GM19324 (cell line): ENCODE results near the gene ADAMTSL1.

Source experiments
- ATAC-seq: cut with Tn5 transposase; IDR thresholded peaks from one replicate; pipeline ENCODE4 v1.9.1; 2021; ENCODE audit warnings: mild to moderate bottlenecking, moderate library complexity; ENCODE audit not compliant: unreplicated experiment, low FRiP score

ADAMTSL1 gene

GRCh38 chr9:18545636-18546360, 71.8 kb downstream of the ADAMTSL1 start:
- ATAC-seq = no peak

GRCh38 chr9:18548456-18548855, 74.5 kb downstream of the ADAMTSL1 start:
- ATAC-seq = no peak

GRCh38 chr9:18549772-18550171, 75.8 kb downstream of the ADAMTSL1 start:
- ATAC-seq = no peak

GRCh38 chr9:18550286-18550685, 76.3 kb downstream of the ADAMTSL1 start:
- ATAC-seq = no peak

- no peak for ATAC-seq
These were observed 80.3 kb downstream of the ADAMTSL1 start for GRCh38 chr9:18554244-18554643.

- no peak for ATAC-seq
These were observed 81.3 kb downstream of the ADAMTSL1 start for GRCh38 chr9:18555105-18555883.

- ATAC-seq = no peak
These were observed 90.3 kb downstream of the ADAMTSL1 start for GRCh38 chr9:18564018-18564880.

GRCh38 chr9:18566121-18566520, 92.2 kb downstream of the ADAMTSL1 start:
- no peak for ATAC-seq

GRCh38 chr9:18568973-18569372, 95.0 kb downstream of the ADAMTSL1 start:
- no peak for ATAC-seq

GRCh38 chr9:18569941-18570630, 96.1 kb downstream of the ADAMTSL1 start:
- ATAC-seq = no peak

GRCh38 chr9:18573021-18573556, 99.1 kb downstream of the ADAMTSL1 start:
- ATAC-seq = no peak

GRCh38 chr9:18575686-18576085, 101.7 kb downstream of the ADAMTSL1 start:
- ATAC-seq = no peak

GRCh38 chr9:18579536-18579935, 105.6 kb downstream of the ADAMTSL1 start:
- ATAC-seq = no peak

GRCh38 chr9:18580151-18580550, 106.2 kb downstream of the ADAMTSL1 start:
- ATAC-seq = no peak

- no peak for ATAC-seq
These were observed 112.0 kb downstream of the ADAMTSL1 start for GRCh38 chr9:18585996-18586395.

GRCh38 chr9:18588002-18588401, 114.0 kb downstream of the ADAMTSL1 start:
- ATAC-seq = no peak

GRCh38 chr9:18591261-18591660, 117.3 kb downstream of the ADAMTSL1 start:
- no peak for ATAC-seq

GRCh38 chr9:18594837-18595236, 120.9 kb downstream of the ADAMTSL1 start:
- no peak for ATAC-seq

GRCh38 chr9:18595597-18595996, 121.6 kb downstream of the ADAMTSL1 start:
- no peak for ATAC-seq

- ATAC-seq = no peak
These were observed 123.0 kb downstream of the ADAMTSL1 start for GRCh38 chr9:18596920-18597319.
